Glutamatergic neuron (in vitro differentiated cells): ENCODE results near the gene ARHGEF28. TPM values are rescaled to one million over a fixed set of nuclear protein-coding genes. Genes with fewer than 3 reads are reported as not detected.

Experiments used
- DNase-seq: peaks from one replicate; pipeline ENCODE4 v3.0.0; 2022
- H3K27ac Mint-ChIP-seq: one replicate; pipeline ENCODE4 v1.8.0; 2020; ENCODE audit warnings: mild to moderate bottlenecking, mixed read lengths, inconsistent platforms; ENCODE audit not compliant: unreplicated experiment
- H3K27me3 Mint-ChIP-seq: one replicate; pipeline ENCODE4 v1.8.0; 2020; ENCODE audit warnings: mild to moderate bottlenecking, moderate library complexity, mixed read lengths, inconsistent platforms; ENCODE audit not compliant: unreplicated experiment
- H3K36me3 Mint-ChIP-seq: one replicate; pipeline ENCODE4 v1.8.0; 2020; ENCODE audit warnings: mild to moderate bottlenecking, mixed read lengths, inconsistent platforms; ENCODE audit not compliant: unreplicated experiment
- H3K4me1 Mint-ChIP-seq: one replicate; pipeline ENCODE4 v1.8.0; 2020; ENCODE audit warnings: mild to moderate bottlenecking, low read depth, mixed read lengths, inconsistent platforms; ENCODE audit not compliant: unreplicated experiment
- H3K4me3 Mint-ChIP-seq: one replicate; pipeline ENCODE4 v1.8.0; 2020; ENCODE audit warnings: mild to moderate bottlenecking, mixed read lengths, inconsistent platforms; ENCODE audit not compliant: unreplicated experiment
- H3K9me3 Mint-ChIP-seq: one replicate; pipeline ENCODE4 v1.8.0; 2020; ENCODE audit warnings: mild to moderate bottlenecking, moderate library complexity, mixed read lengths, inconsistent platforms; ENCODE audit not compliant: unreplicated experiment
- CTCF ChIP-seq: fragments of 200-600 bp; sonication (generic); IDR thresholded peaks from one replicate; pipeline ENCODE4 v1.5.0; 2021; ENCODE audit not compliant: partially characterized antibody, unreplicated experiment
- total RNA-seq: library from RNA; stranded (reverse); fragmentation: NEBNext Ultra II Directional; extraction: Animal tissue kit (Norgen Biotek cat#: 25700); gene quantifications from one replicate; pipeline ENCODE4 v1.2.1, GENCODE V29; 2021; ENCODE audit not compliant: unreplicated experiment

The ARHGEF28 gene
- total RNA-seq, 1 donor from 2014 or later = 0.47 TPM

GRCh38 chr5:73859696-73860095 lies 233.7 kb downstream of the ARHGEF28 start:
- DNase-seq = no peak
- Mint-ChIP-seq H3K27me3 (no peaks in the 10 kb centered on the region), H3K27ac (no peak overlapping the region), H3K36me3 (no peaks in the 10 kb centered on the region), H3K4me3 (no peak overlapping the region), H3K9me3 (no peaks in the 10 kb centered on the region), H3K4me1 (no peaks in the 10 kb centered on the region)
- TF ChIP-seq CTCF = no peak

- no peaks in the 10 kb centered on the region for H3K4me1 Mint-ChIP-seq
- no peak for DNase-seq
Measured at GRCh38 chr5:73861313-73861988, 235.5 kb downstream of the ARHGEF28 start.

GRCh38 chr5:73862796-73863195 lies 236.8 kb downstream of the ARHGEF28 start:
- Mint-ChIP-seq H3K27me3 (no peaks in the 10 kb centered on the region), H3K4me3 (no peak overlapping the region), H3K36me3 (no peaks in the 10 kb centered on the region), H3K9me3 (no peaks in the 10 kb centered on the region), H3K4me1 (no peaks in the 10 kb centered on the region), H3K27ac (no peak overlapping the region)
- no peak for DNase-seq
- no peak for TF ChIP-seq CTCF

More at GRCh38 chr5:73861313-73861988, 235.5 kb downstream of the ARHGEF28 start:
- Mint-ChIP-seq H3K27me3 (no peaks in the 10 kb centered on the region), H3K27ac (no peak overlapping the region), H3K36me3 (no peaks in the 10 kb centered on the region), H3K9me3 (no peaks in the 10 kb centered on the region), H3K4me3 (no peak overlapping the region)
- no peak for TF ChIP-seq CTCF

- no peak overlapping the region for H3K27ac Mint-ChIP-seq
- no peak overlapping the region for H3K4me3 Mint-ChIP-seq
- H3K9me3 Mint-ChIP-seq = no peaks in the 10 kb centered on the region
- TF ChIP-seq CTCF = no peak
- no peaks in the 10 kb centered on the region for H3K27me3 Mint-ChIP-seq
- no peaks in the 10 kb centered on the region for H3K4me1 Mint-ChIP-seq
- no peaks in the 10 kb centered on the region for H3K36me3 Mint-ChIP-seq
- no peak for DNase-seq
Measured at GRCh38 chr5:73863876-73864275, 237.9 kb downstream of the ARHGEF28 start.

- Mint-ChIP-seq H3K27me3 (no peaks in the 10 kb centered on the region), H3K36me3 (no peaks in the 10 kb centered on the region), H3K4me3 (no peak overlapping the region), H3K27ac (no peak overlapping the region), H3K4me1 (no peaks in the 10 kb centered on the region), H3K9me3 (no peaks in the 10 kb centered on the region)
- no peak for TF ChIP-seq CTCF
- DNase-seq = no peak
Measured at GRCh38 chr5:73865315-73865714, 239.3 kb downstream of the ARHGEF28 start.
